Colonic mucosa (tissue), 4 donors: ENCODE data around the gene CNNM4. TPM values are rescaled to one million over a fixed set of nuclear protein-coding genes. Genes with fewer than 3 reads are reported as not detected.

Experiments used
- DNase-seq: peaks from one replicate; pipeline ENCODE4 v3.0.0-alpha.2; 2020
- H3K27ac ChIP-seq: fragments of 200-600 bp; one replicate; pipeline ENCODE4 v1.8.0; 2021
- H3K27me3 ChIP-seq: fragments of 200-600 bp; one replicate; pipeline ENCODE4 v1.8.0; 2021
- H3K36me3 ChIP-seq: fragments of 200-600 bp; one replicate; pipeline ENCODE4 v1.8.0; 2021
- H3K4me1 ChIP-seq: fragments of 200-600 bp; one replicate; pipeline ENCODE4 v1.8.0; 2021; ENCODE audit warnings: mild to moderate bottlenecking
- H3K4me3 ChIP-seq: fragments of 200-600 bp; one replicate; pipeline ENCODE4 v1.8.0; 2021
- H3K9ac ChIP-seq, 2 donors: one replicate each; pipeline ENCODE4 v1.7.0; 2013; ENCODE audit warnings: control low read depth in 2 of 2, low read depth in 2 of 2, low read length in 2 of 2
- H3K9me3 ChIP-seq: fragments of 200-600 bp; one replicate; pipeline ENCODE4 v1.8.0; 2021
- intact Hi-C: fragments of 100-400 bp; cut with DNase I; formaldehyde crosslinking; loops from one replicate; pipeline ENCODE4 v1.14.1; 2022
- total RNA-seq, 2 donors: library from RNA; stranded (reverse); fragmentation: NEBNext Ultra II Directional in 1 of 2; extraction: Animal tissue kit (Norgen Biotek cat#: 25700) in 1 of 2; gene quantifications; one replicate each; pipeline ENCODE4 v1.2.1, GENCODE V29; 2021
- TF ChIP-seq, protein P1 (sequence below): fragments of 200-600 bp; IDR thresholded peaks from one replicate; pipeline ENCODE4 v1.8.0; 2022; ENCODE audit warnings: antibody characterized with exemption, mild to moderate bottlenecking
- donor health status: healthy.
- donor health status: DM: no; HTN: no; CAD: no.
- donor health status: DM: no; HTN: no; CAD: no.

The CNNM4 gene
- total RNA-seq, 2 donors from 2014 or later: 80.4 to 190 TPM

DNA sequence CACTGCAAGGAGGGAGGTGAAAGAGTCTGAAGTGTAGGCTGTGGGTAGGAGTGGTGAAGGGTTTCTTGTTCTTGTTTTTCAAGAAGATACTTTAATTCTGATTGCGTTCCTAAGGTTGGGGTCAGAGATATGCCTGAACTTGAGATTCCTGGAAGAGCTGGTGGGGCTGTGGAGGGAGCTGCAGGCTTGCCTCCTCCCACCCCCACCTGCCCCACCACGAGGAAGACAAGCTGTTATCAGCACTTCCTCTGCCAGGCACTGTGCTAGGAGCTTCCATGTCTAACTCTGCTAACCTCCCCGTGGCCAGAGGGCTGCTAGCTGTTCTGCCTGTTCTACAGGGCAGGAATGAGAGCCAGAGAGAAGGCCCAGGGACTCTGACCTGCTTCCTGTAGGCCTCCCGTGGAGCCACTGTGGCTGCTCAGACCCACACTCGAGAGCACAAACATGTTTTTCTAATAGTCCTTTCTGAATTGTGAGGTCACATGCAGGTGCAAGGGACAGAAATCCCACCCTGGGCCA lies 69.4 kb downstream of the CNNM4 start:
- TF ChIP-seq, protein P1, sequence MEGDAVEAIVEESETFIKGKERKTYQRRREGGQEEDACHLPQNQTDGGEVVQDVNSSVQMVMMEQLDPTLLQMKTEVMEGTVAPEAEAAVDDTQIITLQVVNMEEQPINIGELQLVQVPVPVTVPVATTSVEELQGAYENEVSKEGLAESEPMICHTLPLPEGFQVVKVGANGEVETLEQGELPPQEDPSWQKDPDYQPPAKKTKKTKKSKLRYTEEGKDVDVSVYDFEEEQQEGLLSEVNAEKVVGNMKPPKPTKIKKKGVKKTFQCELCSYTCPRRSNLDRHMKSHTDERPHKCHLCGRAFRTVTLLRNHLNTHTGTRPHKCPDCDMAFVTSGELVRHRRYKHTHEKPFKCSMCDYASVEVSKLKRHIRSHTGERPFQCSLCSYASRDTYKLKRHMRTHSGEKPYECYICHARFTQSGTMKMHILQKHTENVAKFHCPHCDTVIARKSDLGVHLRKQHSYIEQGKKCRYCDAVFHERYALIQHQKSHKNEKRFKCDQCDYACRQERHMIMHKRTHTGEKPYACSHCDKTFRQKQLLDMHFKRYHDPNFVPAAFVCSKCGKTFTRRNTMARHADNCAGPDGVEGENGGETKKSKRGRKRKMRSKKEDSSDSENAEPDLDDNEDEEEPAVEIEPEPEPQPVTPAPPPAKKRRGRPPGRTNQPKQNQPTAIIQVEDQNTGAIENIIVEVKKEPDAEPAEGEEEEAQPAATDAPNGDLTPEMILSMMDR: no peak
- Histone ChIP-seq H3K36me3 (peaks cover 4% of the 10 kb centered on the region), H3K27ac (no peak overlapping the region), H3K9ac (no peak overlapping the region), H3K27me3 (no peaks in the 10 kb centered on the region), H3K9me3 (no peaks in the 10 kb centered on the region), H3K4me3 (no peak overlapping the region), H3K4me1 (no peaks in the 10 kb centered on the region)
- intact Hi-C loops: no loop called here
- DNase-seq: no peak

DNA sequence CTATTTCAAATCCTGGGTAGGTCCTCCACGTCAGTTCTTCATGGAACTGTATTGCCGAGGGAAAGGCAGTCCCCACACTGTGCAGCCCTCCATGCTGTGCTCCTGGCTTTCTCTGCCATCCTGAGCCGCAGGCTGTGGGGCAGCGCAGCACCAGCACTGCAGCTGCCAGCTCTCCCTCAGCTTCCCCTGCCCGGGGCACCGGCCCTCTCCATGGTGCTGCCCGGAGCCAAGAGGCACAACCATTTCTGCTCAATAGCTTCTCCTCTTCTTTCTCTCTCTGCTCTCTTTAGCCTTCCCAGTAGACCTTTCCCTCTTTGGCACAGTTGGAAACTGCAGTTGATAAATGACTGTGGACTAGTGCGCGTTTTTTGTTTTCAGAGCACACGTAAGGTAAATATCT lies 71.0 kb downstream of the CNNM4 start:
- peaks cover 4% of the 10 kb centered on the region for H3K36me3 ChIP-seq
- H3K4me1 ChIP-seq: no peaks in the 10 kb centered on the region
- intact Hi-C loops: no loop called here
- H3K27ac ChIP-seq: no peak overlapping the region
- DNase-seq: no peak
- no peaks in the 10 kb centered on the region for H3K27me3 ChIP-seq
- no peak overlapping the region for H3K4me3 ChIP-seq
- H3K9me3 ChIP-seq: no peaks in the 10 kb centered on the region
- TF ChIP-seq, protein P1: no peak
- H3K9ac ChIP-seq: no peak overlapping the region

DNA sequence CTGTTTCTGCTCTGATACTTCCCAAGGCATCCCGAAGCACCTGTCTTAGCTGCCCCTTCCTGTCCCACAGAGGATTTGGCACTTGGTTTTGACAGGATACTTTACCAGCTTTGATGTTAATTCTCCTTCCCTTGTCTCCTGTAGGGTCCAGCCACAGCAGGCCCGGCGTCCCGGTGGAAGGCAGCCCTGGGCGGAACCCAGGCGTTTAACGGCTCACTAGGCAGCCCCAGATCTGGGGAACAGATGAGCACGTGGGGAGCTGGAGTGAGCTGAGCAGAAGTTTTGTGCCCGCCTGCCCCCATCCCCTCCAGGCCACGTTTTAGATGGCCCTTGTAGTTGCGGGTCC lies 71.7 kb downstream of the CNNM4 start:
- Histone ChIP-seq H3K36me3 (peaks cover 4% of the 10 kb centered on the region), H3K27me3 (no peaks in the 10 kb centered on the region), H3K4me3 (no peak overlapping the region), H3K27ac (no peak overlapping the region), H3K9ac (no peak overlapping the region), H3K9me3 (no peaks in the 10 kb centered on the region), H3K4me1 (no peaks in the 10 kb centered on the region)
- no peak for DNase-seq
- TF ChIP-seq, protein P1: no peak
- intact Hi-C loops: no loop called here

DNA sequence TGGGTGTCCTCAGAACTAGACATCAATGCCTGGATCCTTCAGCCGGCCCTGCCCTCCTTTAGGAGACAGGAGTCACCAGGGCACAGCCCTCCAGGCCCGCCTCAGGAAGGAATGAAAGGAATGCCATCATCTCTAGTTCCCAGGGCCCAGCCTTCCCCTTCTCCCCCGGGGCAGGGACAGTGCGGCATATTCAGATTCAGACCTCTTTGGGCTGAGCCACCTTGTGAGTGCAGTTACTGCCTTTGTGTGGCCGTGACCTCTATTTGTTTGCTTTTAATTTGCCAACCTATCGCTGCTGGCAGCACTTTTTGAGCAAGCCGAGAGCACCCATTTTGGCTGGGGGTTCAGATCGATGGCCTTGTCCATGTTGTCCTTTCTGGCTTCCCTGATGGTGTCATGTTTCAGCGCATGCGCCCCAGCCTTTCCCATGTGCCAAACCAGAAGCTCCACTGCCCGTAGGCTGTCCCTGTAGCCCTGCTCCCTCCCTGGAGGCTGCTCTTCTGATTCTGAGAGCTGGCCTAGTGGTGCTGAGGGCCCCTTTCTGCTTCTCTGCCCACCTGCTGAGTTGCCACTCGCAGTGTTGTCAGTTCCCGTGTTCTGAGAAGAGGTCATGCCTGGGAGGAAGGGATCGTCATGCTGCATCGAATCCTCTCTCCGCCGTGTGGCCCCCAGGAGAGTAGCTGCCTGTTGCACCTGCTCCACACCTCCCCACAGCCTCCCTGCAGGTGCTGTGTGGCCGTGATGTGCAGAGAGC lies 72.2 kb downstream of the CNNM4 start:
- Histone ChIP-seq H3K4me1 (no peaks in the 10 kb centered on the region), H3K4me3 (no peak overlapping the region), H3K9me3 (no peaks in the 10 kb centered on the region), H3K27ac (no peak overlapping the region), H3K36me3 (peaks cover 4% of the 10 kb centered on the region), H3K27me3 (no peaks in the 10 kb centered on the region), H3K9ac (no peak overlapping the region)
- no peak for DNase-seq
- TF ChIP-seq, protein P1: no peak
- intact Hi-C loops: no loop called here

DNA sequence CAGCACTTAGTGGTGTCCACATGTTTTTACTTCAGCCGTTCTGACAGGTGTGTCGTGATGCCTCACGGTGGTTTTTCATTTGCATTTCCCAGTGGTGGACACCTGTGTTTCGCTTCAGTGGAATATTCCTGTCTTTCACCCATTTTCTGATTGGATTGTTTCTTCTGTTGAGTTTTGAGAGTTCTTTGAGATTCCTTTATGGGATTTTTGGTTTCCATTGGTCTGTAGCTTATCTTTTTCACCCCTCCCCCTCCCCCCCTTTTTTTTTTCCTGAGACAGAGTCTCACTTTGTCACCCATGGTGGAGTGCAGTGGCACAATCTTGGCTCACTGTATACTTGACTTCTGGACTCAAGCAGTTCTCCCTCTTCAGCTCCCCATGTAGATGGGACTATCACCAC lies 75.1 kb downstream of the CNNM4 start:
- no peaks in the 10 kb centered on the region for H3K27me3 ChIP-seq
- H3K4me3 ChIP-seq: no peak overlapping the region
- TF ChIP-seq, protein P1: no peak
- no peak overlapping the region for H3K27ac ChIP-seq
- peaks cover 7% of the 10 kb centered on the region for H3K4me1 ChIP-seq
- intact Hi-C loops: no loop called here
- no peak overlapping the region for H3K9ac ChIP-seq
- H3K9me3 ChIP-seq: no peaks in the 10 kb centered on the region
- no peaks in the 10 kb centered on the region for H3K36me3 ChIP-seq
- no peak for DNase-seq
